Smooth muscle cell (in vitro differentiated cells): ENCODE results near the gene WDR18. TPM values are rescaled to one million over a fixed set of nuclear protein-coding genes. Genes with fewer than 3 reads are reported as not detected.

Experiments
- DNase-seq: peaks from one replicate; lab custom pipeline; 2025; ENCODE audit not compliant: unreplicated experiment; lab: John Stamatoyannopoulos, UW
- H2AFZ ChIP-seq: fragments of 200-600 bp; sonication (generic); 2 replicates; pipeline ENCODE4 v1.6.0; 2016; ENCODE audit warnings: antibody characterized with exemption, low read depth, mild to moderate bottlenecking
- H3F3A ChIP-seq: fragments of 200-600 bp; sonication (generic); 2 replicates; pipeline ENCODE4 v1.6.0; 2017; ENCODE audit warnings: antibody characterized with exemption, low read depth
- H3K27ac ChIP-seq: fragments of 200-600 bp; sonication (generic); 2 replicates; pipeline ENCODE4 v1.5.1; 2016; ENCODE audit warnings: low read depth, mild to moderate bottlenecking
- H3K27me3 ChIP-seq: fragments of 200-600 bp; sonication (generic); 2 replicates; pipeline ENCODE4 v1.6.1; 2016; ENCODE audit warnings: low read depth, mild to moderate bottlenecking
- H3K36me3 ChIP-seq: fragments of 200-600 bp; sonication (generic); 2 replicates; pipeline ENCODE4 v1.5.1; 2016; ENCODE audit warnings: low read depth
- H3K4me1 ChIP-seq: fragments of 200-600 bp; sonication (generic); 2 replicates; pipeline ENCODE4 v1.5.1; 2016; ENCODE audit warnings: low read depth
- H3K4me2 ChIP-seq: fragments of 200-600 bp; sonication (generic); 2 replicates; pipeline ENCODE4 v1.6.0; 2016; ENCODE audit warnings: mild to moderate bottlenecking
- H3K4me3 ChIP-seq: fragments of 200-600 bp; sonication (generic); 2 replicates; pipeline ENCODE4 v1.5.1; 2016; ENCODE audit warnings: mild to moderate bottlenecking
- H3K79me2 ChIP-seq: fragments of 200-600 bp; sonication (generic); 2 replicates; pipeline ENCODE4 v1.6.0; 2016; ENCODE audit warnings: low read depth, mild to moderate bottlenecking
- H3K9ac ChIP-seq: fragments of 200-600 bp; sonication (generic); 2 replicates; pipeline ENCODE4 v1.6.0; 2016; ENCODE audit warnings: low read depth
- H3K9me3 ChIP-seq: fragments of 200-600 bp; sonication (generic); replicated peaks from 2 replicates; pipeline ENCODE4 v1.5.1; 2016; ENCODE audit warnings: low read depth
- H4K20me1 ChIP-seq: fragments of 200-600 bp; sonication (generic); 2 replicates; pipeline ENCODE4 v1.6.0; 2016; ENCODE audit warnings: low read depth
- WGBS: methylation state at CpG from one replicate; pipeline ENCODE4 v1.1.7; 2016; ENCODE audit warnings: low lambda C conversion rate; 5-methylcytosine and 5-hydroxymethylcytosine counted together
- polyA plus RNA-seq: library from polyadenylated mRNA; unstranded; fragments of >200 nt; fragmentation: Nextera tagmentation; extraction: Ambion mirVana; gene quantifications from 2 replicates; pipeline ENCODE4 v1.2.1, GENCODE V29; 2016
- total RNA-seq: library from RNA; depleted of rRNA; stranded (reverse); fragments of >200 nt; gene quantifications from 2 replicates; pipeline ENCODE4 v1.2.3, GENCODE V29; 2014
- TF ChIP-seq, protein P1 (sequence below): fragments of 200-600 bp; sonication (generic); IDR thresholded peaks from 2 replicates; pipeline ENCODE4 v1.5.1; 2017; ENCODE audit warnings: borderline replicate concordance, mild to moderate bottlenecking, antibody characterized with exemption; ENCODE audit not compliant: insufficient read depth, poor library complexity, severe bottlenecking

The WDR18 gene
- total and polyA plus RNA-seq, 2 experiments from 2014 or later, result 69.4 to 160 TPM

DNA sequence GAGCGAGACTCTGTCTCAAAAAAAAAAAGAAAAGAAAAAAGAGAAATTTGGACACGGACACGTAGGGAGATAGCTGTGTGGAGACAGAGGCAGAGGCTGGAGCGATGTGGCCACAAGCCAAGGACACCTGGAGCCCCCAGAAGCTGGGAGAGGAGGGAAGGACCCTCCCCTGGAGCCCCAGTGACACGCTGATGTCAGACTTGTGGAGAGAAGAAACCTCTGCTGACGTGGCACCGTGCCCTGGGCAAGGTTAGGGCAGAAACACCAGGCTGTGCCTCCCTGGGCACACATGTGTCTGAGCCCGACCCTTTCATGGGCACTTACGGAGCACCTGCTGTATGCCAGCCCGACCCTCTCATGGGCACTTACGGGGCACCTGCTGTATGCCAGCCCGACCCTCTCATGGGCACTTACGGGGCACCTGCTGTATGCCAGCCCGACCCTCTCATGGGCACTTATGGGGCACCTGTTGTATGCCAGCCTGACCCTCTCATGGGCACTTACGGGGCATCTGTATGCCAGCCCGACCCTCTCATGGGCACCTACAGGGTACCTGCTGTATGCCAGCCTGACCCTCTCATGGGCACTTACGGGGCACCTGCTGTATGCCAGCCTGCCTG lies 40.5 kb upstream of the WDR18 start:
- Histone ChIP-seq H3K79me2 (peaks cover 100% of the 10 kb centered on the region), H3K4me3 (no peak overlapping the region), H3K27me3 (no peaks in the 10 kb centered on the region), H3K9ac (no peak overlapping the region), H3F3A (no peaks in the 10 kb centered on the region), H3K4me1 (no peaks in the 10 kb centered on the region), H2AFZ (no peak overlapping the region), H4K20me1 (peaks cover 99% of the 10 kb centered on the region), H3K36me3 (no peaks in the 10 kb centered on the region), H3K4me2 (no peak overlapping the region), H3K9me3 (no peaks in the 10 kb centered on the region), H3K27ac (peak overlapping the region; percentile 16)
- TF ChIP-seq, protein P1, sequence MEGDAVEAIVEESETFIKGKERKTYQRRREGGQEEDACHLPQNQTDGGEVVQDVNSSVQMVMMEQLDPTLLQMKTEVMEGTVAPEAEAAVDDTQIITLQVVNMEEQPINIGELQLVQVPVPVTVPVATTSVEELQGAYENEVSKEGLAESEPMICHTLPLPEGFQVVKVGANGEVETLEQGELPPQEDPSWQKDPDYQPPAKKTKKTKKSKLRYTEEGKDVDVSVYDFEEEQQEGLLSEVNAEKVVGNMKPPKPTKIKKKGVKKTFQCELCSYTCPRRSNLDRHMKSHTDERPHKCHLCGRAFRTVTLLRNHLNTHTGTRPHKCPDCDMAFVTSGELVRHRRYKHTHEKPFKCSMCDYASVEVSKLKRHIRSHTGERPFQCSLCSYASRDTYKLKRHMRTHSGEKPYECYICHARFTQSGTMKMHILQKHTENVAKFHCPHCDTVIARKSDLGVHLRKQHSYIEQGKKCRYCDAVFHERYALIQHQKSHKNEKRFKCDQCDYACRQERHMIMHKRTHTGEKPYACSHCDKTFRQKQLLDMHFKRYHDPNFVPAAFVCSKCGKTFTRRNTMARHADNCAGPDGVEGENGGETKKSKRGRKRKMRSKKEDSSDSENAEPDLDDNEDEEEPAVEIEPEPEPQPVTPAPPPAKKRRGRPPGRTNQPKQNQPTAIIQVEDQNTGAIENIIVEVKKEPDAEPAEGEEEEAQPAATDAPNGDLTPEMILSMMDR, result no peak
- DNase-seq, result no peak
- 97% methylated on average over 17 of the region's 17 CpGs for WGBS

DNA sequence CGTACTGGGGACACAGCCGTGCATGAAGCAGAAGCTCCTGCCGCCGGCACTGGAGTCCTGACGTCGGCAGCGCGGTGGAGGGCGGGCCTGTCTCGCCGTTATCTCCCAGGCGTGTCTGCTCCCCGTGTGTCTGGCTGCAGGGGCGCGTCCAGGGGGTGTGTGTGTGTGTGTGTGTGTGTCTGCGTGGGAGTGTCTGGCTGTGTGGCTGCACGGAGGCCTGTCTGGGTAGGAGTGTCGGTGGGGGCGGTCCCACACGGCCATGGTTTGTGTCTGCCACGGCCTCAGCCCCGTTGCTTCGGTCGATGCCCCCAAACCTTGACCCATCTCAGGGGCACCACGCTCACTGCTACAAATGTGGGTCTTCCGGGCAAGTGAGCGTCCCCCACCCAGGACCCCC lies 40.0 kb upstream of the WDR18 start:
- TF ChIP-seq, protein P1, result no peak
- no peaks in the 10 kb centered on the region for H3K36me3 ChIP-seq
- no peak overlapping the region for H3K4me3 ChIP-seq
- peak overlapping the region; percentile 74 for H3K9ac ChIP-seq
- no peaks in the 10 kb centered on the region for H3K4me1 ChIP-seq
- no peaks in the 10 kb centered on the region for H3F3A ChIP-seq
- H3K9me3 ChIP-seq, result no peaks in the 10 kb centered on the region
- no peak overlapping the region for H3K4me2 ChIP-seq
- peak overlapping the region; percentile 88 for H3K27ac ChIP-seq
- 46% methylated on average over 27 of the region's 27 CpGs for WGBS
- no peaks in the 10 kb centered on the region for H3K27me3 ChIP-seq
- H2AFZ ChIP-seq, result no peak overlapping the region
- H4K20me1 ChIP-seq, result peaks cover 99% of the 10 kb centered on the region
- peaks cover 100% of the 10 kb centered on the region for H3K79me2 ChIP-seq
- DNase-seq, result no peak

DNA sequence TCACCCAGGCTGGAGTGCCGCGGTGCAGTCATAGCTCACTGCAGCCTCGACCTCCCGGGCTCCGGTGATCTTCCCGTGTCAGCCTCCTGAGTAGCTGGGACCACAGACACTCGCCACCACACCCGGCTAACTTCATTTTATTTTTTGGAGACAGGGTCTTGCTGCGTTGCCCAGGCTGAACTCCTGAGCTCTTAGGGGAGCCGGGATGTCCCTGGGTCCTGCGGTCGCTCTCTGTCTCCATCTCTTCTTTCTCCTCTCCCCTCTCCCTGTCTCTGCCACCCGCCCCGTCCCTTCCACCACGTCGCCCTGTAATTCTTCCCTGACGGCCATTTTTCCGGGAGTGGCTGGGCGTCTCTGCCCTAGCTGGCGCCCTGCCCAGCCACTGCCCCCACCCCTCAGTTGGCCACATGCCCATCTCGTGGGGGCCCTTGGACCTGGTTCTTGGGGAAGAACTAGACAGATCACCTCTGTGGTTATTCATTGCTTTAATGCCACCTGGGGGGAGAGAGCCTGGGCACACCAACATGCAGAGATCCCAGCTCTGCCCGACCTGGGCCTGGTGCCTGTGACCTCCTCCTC lies 39.4 kb upstream of the WDR18 start:
- H3K27ac ChIP-seq, result peak overlapping the region; percentile 88
- H3K4me1 ChIP-seq, result no peaks in the 10 kb centered on the region
- no peaks in the 10 kb centered on the region for H3K9me3 ChIP-seq
- no peak overlapping the region for H2AFZ ChIP-seq
- peaks cover 100% of the 10 kb centered on the region for H3K79me2 ChIP-seq
- 91% methylated on average over 22 of the region's 22 CpGs for WGBS
- H3K4me3 ChIP-seq, result no peak overlapping the region
- H4K20me1 ChIP-seq, result peaks cover 98% of the 10 kb centered on the region
- DNase-seq, result no peak
- no peaks in the 10 kb centered on the region for H3K27me3 ChIP-seq
- no peaks in the 10 kb centered on the region for H3F3A ChIP-seq
- peak overlapping the region; percentile 74 for H3K9ac ChIP-seq
- no peak overlapping the region for H3K4me2 ChIP-seq
- TF ChIP-seq, protein P1, result no peak
- H3K36me3 ChIP-seq, result no peaks in the 10 kb centered on the region
